Hepatocyte (in vitro differentiated cells): Measurements from ENCODE around the gene NCAPH2.

ENCODE experiments used
- EZH2 ChIP-seq: fragments of 200-600 bp; sonication (generic); IDR thresholded peaks from 2 replicates; pipeline ENCODE4 v1.6.1; 2016; ENCODE audit warnings: antibody characterized with exemption, mild to moderate bottlenecking, borderline replicate concordance
- TF ChIP-seq, protein P1 (sequence below): fragments of 200-600 bp; sonication (generic); IDR thresholded peaks from 2 replicates; pipeline ENCODE4 v1.5.1; 2016; ENCODE audit warnings: antibody characterized with exemption, mild to moderate bottlenecking; ENCODE audit not compliant: poor library complexity

DNA sequence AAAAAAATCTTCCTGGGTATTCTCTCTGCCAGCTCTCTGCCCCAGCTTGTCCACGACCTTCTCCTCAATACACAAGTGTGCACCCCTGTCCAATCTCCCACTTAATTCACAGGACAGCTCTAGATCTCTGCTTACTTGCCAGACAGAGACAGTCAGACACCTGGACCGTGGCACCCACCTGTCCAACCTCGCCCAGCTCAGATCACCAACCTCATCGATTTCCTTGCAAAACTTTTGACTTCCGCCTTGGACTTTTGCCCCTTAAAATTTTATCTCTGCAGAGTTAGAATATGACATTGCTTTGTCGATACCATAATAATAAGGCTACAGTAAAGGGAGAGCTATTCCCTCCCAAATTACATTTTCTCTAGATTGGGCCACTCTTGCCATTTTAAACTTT is 10.9 kb upstream of the NCAPH2 start:
- TF ChIP-seq, protein P1, sequence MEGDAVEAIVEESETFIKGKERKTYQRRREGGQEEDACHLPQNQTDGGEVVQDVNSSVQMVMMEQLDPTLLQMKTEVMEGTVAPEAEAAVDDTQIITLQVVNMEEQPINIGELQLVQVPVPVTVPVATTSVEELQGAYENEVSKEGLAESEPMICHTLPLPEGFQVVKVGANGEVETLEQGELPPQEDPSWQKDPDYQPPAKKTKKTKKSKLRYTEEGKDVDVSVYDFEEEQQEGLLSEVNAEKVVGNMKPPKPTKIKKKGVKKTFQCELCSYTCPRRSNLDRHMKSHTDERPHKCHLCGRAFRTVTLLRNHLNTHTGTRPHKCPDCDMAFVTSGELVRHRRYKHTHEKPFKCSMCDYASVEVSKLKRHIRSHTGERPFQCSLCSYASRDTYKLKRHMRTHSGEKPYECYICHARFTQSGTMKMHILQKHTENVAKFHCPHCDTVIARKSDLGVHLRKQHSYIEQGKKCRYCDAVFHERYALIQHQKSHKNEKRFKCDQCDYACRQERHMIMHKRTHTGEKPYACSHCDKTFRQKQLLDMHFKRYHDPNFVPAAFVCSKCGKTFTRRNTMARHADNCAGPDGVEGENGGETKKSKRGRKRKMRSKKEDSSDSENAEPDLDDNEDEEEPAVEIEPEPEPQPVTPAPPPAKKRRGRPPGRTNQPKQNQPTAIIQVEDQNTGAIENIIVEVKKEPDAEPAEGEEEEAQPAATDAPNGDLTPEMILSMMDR, result no peak
- TF ChIP-seq EZH2, result no peak
